ENCODE measurements around the gene GNB3.

Gene GNB3

GRCh38 chr12:6822426-6823135 is 18.1 kb upstream of the GNB3 start:
- no peaks in the 10 kb centered on the region for H3K9me2 ChIP-seq (replicated peaks; ENCODE audit: insufficient read depth, low read length)
- H3K4me2 ChIP-seq (ENCODE audit: low read depth, low read length) = no peak overlapping the region
- H3K4me1 ChIP-seq (ENCODE audit: low read length) = peaks cover 4% of the 10 kb centered on the region; the same call in 1 of the 2 replicates
- H2AFZ ChIP-seq (ENCODE audit: low read length) = no peak overlapping the region
- no peak for TF ChIP-seq EZH2phosphoT487 (IDR thresholded peaks at IDR 0.05; ENCODE audit: low read length)
- no peak for TF ChIP-seq EZH2 (optimal IDR thresholded peaks at IDR 0.05; ENCODE audit: low read depth, low read length)
- TF ChIP-seq, protein P1, sequence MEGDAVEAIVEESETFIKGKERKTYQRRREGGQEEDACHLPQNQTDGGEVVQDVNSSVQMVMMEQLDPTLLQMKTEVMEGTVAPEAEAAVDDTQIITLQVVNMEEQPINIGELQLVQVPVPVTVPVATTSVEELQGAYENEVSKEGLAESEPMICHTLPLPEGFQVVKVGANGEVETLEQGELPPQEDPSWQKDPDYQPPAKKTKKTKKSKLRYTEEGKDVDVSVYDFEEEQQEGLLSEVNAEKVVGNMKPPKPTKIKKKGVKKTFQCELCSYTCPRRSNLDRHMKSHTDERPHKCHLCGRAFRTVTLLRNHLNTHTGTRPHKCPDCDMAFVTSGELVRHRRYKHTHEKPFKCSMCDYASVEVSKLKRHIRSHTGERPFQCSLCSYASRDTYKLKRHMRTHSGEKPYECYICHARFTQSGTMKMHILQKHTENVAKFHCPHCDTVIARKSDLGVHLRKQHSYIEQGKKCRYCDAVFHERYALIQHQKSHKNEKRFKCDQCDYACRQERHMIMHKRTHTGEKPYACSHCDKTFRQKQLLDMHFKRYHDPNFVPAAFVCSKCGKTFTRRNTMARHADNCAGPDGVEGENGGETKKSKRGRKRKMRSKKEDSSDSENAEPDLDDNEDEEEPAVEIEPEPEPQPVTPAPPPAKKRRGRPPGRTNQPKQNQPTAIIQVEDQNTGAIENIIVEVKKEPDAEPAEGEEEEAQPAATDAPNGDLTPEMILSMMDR (IDR thresholded peaks at IDR 0.05; ENCODE audit: low read length) = no peak
- no peak overlapping the region for H3K4me3 ChIP-seq (ENCODE audit: low read length)
- no peaks in the 10 kb centered on the region for H3K79me2 ChIP-seq (ENCODE audit: low read length)
- no peak overlapping the region for H3K27ac ChIP-seq (ENCODE audit: low read length)
- DNase-seq = no peak
- H3K9ac ChIP-seq (ENCODE audit: low read length) = no peak overlapping the region
- H4K20me1 ChIP-seq (ENCODE audit: insufficient read depth, low read length) = no peaks in the 10 kb centered on the region
- H3K9me3 ChIP-seq (replicated peaks; ENCODE audit: insufficient read depth, low read length) = no peaks in the 10 kb centered on the region
- no peaks in the 10 kb centered on the region for H3K36me3 ChIP-seq (replicated peaks; ENCODE audit: insufficient read depth, low read length)
- no peaks in the 10 kb centered on the region for H3F3A ChIP-seq (ENCODE audit: insufficient read depth, low read length)
- peaks cover 81% of the 10 kb centered on the region for H3K27me3 ChIP-seq (replicated peaks; ENCODE audit: insufficient read depth, low read length)

- no peaks in the 10 kb centered on the region for H4K20me1 ChIP-seq (ENCODE audit: insufficient read depth, low read length)
Measured at GRCh38 chr12:6823182-6824084, 17.3 kb upstream of the GNB3 start.

GRCh38 chr12:6824085-6824775 is 16.5 kb upstream of the GNB3 start:
- DNase-seq = no peak
- Histone ChIP-seq H4K20me1 (ENCODE audit: insufficient read depth, low read length) (no peaks in the 10 kb centered on the region), H3K4me3 (ENCODE audit: low read length) (no peak overlapping the region), H3K9ac (ENCODE audit: low read length) (no peak overlapping the region), H3K4me2 (ENCODE audit: low read depth, low read length) (no peak overlapping the region), H3K4me1 (ENCODE audit: low read length) (peaks cover 4% of the 10 kb centered on the region; the same call in 1 of the 2 replicates), H3K27me3 (replicated peaks; ENCODE audit: insufficient read depth, low read length) (peaks cover 93% of the 10 kb centered on the region), H3K9me3 (replicated peaks; ENCODE audit: insufficient read depth, low read length) (no peaks in the 10 kb centered on the region), H3F3A (ENCODE audit: insufficient read depth, low read length) (no peaks in the 10 kb centered on the region), H2AFZ (ENCODE audit: low read length) (no peak overlapping the region), H3K79me2 (ENCODE audit: low read length) (no peaks in the 10 kb centered on the region), H3K36me3 (replicated peaks; ENCODE audit: insufficient read depth, low read length) (no peaks in the 10 kb centered on the region), H3K9me2 (replicated peaks; ENCODE audit: insufficient read depth, low read length) (no peaks in the 10 kb centered on the region), H3K27ac (ENCODE audit: low read length) (no peak overlapping the region)
- TF ChIP-seq EZH2phosphoT487 (IDR thresholded peaks at IDR 0.05; ENCODE audit: low read length) = no peak
- TF ChIP-seq, protein P1 (IDR thresholded peaks at IDR 0.05; ENCODE audit: low read length) = no peak
- no peak for TF ChIP-seq EZH2 (optimal IDR thresholded peaks at IDR 0.05; ENCODE audit: low read depth, low read length)

More at GRCh38 chr12:6823182-6824084, 17.3 kb upstream of the GNB3 start:
- Histone ChIP-seq H3K27me3 (replicated peaks; ENCODE audit: insufficient read depth, low read length) (peaks cover 88% of the 10 kb centered on the region), H3K9me3 (replicated peaks; ENCODE audit: insufficient read depth, low read length) (no peaks in the 10 kb centered on the region), H3K36me3 (replicated peaks; ENCODE audit: insufficient read depth, low read length) (no peaks in the 10 kb centered on the region), H3K4me1 (ENCODE audit: low read length) (peaks cover 4% of the 10 kb centered on the region; the same call in 1 of the 2 replicates), H3F3A (ENCODE audit: insufficient read depth, low read length) (no peaks in the 10 kb centered on the region), H3K4me3 (ENCODE audit: low read length) (no peak overlapping the region), H2AFZ (ENCODE audit: low read length) (no peak overlapping the region), H3K9ac (ENCODE audit: low read length) (no peak overlapping the region), H3K27ac (ENCODE audit: low read length) (no peak overlapping the region), H3K79me2 (ENCODE audit: low read length) (no peaks in the 10 kb centered on the region), H3K9me2 (replicated peaks; ENCODE audit: insufficient read depth, low read length) (no peaks in the 10 kb centered on the region), H3K4me2 (ENCODE audit: low read depth, low read length) (no peak overlapping the region)
- no peak for DNase-seq
- TF ChIP-seq EZH2phosphoT487 (IDR thresholded peaks at IDR 0.05; ENCODE audit: low read length) (no peak), EZH2 (optimal IDR thresholded peaks at IDR 0.05; ENCODE audit: low read depth, low read length) (no peak)
- TF ChIP-seq, protein P1 (IDR thresholded peaks at IDR 0.05; ENCODE audit: low read length) = no peak
